ENCODE measurements around the gene ANKS3.

Gene ANKS3

GRCh38 chr16:4724661-4725270, 9.3 kb downstream of the ANKS3 start:
- DNase-seq (ENCODE audit: low spot score), result no peak

GRCh38 chr16:4723071-4723767, 10.9 kb downstream of the ANKS3 start:
- DNase-seq (ENCODE audit: low spot score), result no peak

GRCh38 chr16:4718466-4718865, 15.6 kb downstream of the ANKS3 start:
- no peak for DNase-seq (ENCODE audit: low spot score)

GRCh38 chr16:4714996-4715395, 19.1 kb downstream of the ANKS3 start:
- DNase-seq (ENCODE audit: low spot score), result no peak

GRCh38 chr16:4713663-4714501, 20.2 kb downstream of the ANKS3 start:
- DNase-seq (ENCODE audit: low spot score), result no peak

GRCh38 chr16:4709481-4709880, 24.6 kb downstream of the ANKS3 start:
- no peak for DNase-seq (ENCODE audit: low spot score)

GRCh38 chr16:4706871-4707270, 27.2 kb downstream of the ANKS3 start:
- DNase-seq (ENCODE audit: low spot score), result no peak

- no peak for DNase-seq (ENCODE audit: low spot score)
These were observed 29.2 kb downstream of the ANKS3 start for GRCh38 chr16:4704913-4705312.

GRCh38 chr16:4704491-4704890, 29.6 kb downstream of the ANKS3 start:
- DNase-seq (ENCODE audit: low spot score), result no peak

GRCh38 chr16:4703906-4704305, 30.2 kb downstream of the ANKS3 start:
- DNase-seq (ENCODE audit: low spot score), result no peak

- DNase-seq (ENCODE audit: low spot score), result no peak
These were observed 31.6 kb downstream of the ANKS3 start for GRCh38 chr16:4702466-4702808.

GRCh38 chr16:4701791-4702465, 32.1 kb downstream of the ANKS3 start:
- DNase-seq (ENCODE audit: low spot score), result no peak

- DNase-seq (ENCODE audit: low spot score), result no peak
These were observed 32.9 kb downstream of the ANKS3 start for GRCh38 chr16:4700997-4701743.

GRCh38 chr16:4700380-4700996, 33.6 kb downstream of the ANKS3 start:
- no peak for DNase-seq (ENCODE audit: low spot score)

- no peak for DNase-seq (ENCODE audit: low spot score)
These were observed 35.0 kb downstream of the ANKS3 start for GRCh38 chr16:4699046-4699556.

- DNase-seq (ENCODE audit: low spot score), result no peak
These were observed 35.6 kb downstream of the ANKS3 start for GRCh38 chr16:4698321-4699045.

GRCh38 chr16:4697848-4698291, 36.2 kb downstream of the ANKS3 start:
- DNase-seq (ENCODE audit: low spot score), result no peak

GRCh38 chr16:4696905-4697847, 36.9 kb downstream of the ANKS3 start:
- no peak for DNase-seq (ENCODE audit: low spot score)

- no peak for DNase-seq (ENCODE audit: low spot score)
These were observed 37.7 kb downstream of the ANKS3 start for GRCh38 chr16:4696172-4696904.
